T-helper 1 cell (primary cell): ENCODE measurements around the gene SEMA4B.
"Not testable (repeated sequence)": the region's sequence is repeated elsewhere in the genome, so short reads cannot be mapped to it uniquely, and the experiment has no call there.

Source experiments
- DNase-seq, 5 donors: peaks; one replicate each; pipeline ENCODE4 v3.0.0-alpha.2; 2012 to 2020
- total RNA-seq, 4 donors: gene quantifications; one replicate each; lab custom pipeline; 2026; lab: John Stamatoyannopoulos, UW

Gene SEMA4B, protein sequence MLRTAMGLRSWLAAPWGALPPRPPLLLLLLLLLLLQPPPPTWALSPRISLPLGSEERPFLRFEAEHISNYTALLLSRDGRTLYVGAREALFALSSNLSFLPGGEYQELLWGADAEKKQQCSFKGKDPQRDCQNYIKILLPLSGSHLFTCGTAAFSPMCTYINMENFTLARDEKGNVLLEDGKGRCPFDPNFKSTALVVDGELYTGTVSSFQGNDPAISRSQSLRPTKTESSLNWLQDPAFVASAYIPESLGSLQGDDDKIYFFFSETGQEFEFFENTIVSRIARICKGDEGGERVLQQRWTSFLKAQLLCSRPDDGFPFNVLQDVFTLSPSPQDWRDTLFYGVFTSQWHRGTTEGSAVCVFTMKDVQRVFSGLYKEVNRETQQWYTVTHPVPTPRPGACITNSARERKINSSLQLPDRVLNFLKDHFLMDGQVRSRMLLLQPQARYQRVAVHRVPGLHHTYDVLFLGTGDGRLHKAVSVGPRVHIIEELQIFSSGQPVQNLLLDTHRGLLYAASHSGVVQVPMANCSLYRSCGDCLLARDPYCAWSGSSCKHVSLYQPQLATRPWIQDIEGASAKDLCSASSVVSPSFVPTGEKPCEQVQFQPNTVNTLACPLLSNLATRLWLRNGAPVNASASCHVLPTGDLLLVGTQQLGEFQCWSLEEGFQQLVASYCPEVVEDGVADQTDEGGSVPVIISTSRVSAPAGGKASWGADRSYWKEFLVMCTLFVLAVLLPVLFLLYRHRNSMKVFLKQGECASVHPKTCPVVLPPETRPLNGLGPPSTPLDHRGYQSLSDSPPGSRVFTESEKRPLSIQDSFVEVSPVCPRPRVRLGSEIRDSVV
- total RNA-seq: 7.2 to 11.5 (median 8.8) reads per million in 4 donors

DNA sequence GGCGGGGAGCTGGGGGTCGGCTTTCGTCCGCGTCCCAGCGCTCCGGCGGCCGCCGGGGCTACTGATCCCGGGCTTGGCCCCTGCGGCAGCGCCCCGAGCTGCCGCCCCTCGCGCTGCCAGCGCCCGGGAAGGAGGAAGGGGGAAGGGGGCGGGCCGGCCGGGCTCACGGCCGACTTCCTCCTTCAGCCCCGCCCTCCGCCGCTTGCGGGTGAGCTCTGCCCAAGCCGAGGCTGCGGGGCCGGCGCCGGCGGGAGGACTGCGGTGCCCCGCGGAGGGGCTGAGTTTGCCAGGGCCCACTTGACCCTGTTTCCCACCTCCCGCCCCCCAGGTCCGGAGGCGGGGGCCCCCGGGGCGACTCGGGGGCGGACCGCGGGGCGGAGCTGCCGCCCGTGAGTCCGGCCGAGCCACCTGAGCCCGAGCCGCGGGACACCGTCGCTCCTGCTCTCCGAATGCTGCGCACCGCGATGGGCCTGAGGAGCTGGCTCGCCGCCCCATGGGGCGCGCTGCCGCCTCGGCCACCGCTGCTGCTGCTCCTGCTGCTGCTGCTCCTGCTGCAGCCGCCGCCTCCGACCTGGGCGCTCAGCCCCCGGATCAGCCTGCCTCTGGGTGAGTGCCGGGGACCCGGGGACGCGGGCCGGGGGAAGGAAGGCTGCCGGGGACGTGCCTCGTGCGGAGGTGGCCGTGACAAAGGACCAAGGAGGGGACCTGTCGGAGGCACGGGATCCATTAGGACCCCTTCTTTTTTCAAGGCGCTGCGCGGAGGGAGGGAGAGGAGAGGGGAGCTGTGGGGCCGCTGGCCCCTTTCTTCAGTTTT lies at the start of gene SEMA4B:
Gene SEMA4B (plus strand): TSS at position 201 of the 814 bp plus-strand sequence. CDS start 249 bp downstream, at position 450.
- DNase-seq: peak; percentile 54 to 74 (median 64)

DNA sequence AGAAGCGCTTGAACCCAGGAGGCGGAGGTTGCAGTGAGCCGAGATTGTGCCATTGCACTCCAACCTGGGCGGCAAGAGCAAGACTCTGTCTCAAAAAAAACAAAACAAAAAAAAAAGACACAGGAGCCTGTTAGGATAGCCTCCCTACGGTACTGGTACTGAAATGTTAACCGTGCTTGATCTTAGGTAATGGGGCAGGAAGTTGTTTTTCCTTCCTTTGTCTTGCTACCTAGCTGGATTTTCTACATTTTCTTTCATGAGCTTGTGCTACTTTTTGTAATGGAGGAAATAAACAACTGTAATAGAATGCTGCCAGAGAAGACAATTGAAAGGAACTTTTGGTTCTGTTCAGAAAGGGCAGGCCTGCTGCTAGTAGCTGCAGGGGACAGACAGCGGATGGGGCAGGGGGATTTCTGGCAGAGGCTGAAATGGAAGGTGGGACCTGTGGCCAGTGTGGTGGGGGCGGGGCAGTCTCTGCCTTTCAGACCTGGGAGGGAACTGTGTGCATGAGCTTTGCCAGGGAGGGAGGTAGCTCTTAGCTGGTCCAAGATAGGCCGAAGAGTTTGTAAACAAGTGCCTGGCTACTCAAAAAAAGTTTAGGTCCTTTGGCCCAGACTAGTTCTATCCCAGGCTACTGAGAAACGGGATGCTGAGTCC lies 49.0 kb upstream of the SEMA4B start:
- no peak for DNase-seq

- DNase-seq: no peak
Observed at GRCh38 chr15:90153658-90154057, 47.5 kb upstream of the SEMA4B start.

GRCh38 chr15:90154246-90154645 lies 46.9 kb upstream of the SEMA4B start:
- DNase-seq: no peak

DNA sequence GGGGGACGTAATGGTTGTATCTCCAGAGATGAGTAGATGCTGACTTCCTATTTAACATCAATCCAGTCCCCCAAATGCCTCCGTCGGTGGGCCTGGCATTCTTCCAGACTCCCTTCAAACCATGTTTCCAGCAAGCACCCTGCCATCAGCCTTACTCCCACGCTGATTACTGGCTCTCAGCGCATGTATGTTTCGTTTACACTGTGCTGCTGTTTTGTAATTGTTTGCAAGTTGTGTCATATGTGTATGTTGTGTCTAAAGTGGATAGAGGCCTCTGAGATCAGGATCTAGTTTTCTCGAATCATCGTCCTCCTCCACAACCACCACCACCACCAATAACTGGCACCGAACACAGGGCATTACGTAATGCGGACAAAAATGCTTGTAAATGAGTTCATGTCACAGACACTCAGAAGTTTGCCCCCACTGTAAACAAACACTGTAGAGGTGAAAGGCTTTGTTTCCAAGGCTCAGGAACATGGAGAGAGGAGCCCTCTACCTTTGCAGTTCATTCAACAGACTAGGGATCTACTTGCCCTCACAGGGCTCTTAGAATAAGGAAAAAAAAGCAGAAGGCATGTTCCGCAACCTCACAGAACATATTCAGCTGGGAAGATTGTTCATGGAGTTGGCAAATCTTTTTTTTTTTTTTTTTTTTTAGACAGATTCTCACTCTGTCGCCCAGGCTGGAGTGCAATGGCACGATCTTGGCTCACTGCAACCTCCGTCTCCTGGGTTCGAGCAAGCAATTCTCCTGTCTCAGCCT lies 46.1 kb upstream of the SEMA4B start:
- DNase-seq: no peak

DNA sequence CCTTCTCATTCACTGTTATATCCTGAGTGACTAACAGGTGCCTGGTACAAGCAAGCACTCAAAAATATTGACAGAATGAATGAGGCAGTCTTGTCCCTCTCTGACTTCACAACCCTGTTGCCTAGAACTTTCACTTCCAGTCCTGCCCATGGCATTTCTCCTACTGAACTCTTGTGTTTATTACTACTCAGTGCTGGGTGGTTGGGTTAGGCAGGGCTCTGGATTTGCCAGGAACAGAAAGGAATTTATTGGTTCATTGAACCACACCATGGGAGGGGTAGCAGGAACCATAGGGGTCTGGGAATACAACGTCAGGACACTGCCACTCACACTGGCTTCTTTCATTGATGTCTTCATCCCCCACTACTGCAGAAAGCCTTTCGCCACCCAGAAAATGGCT lies 41.9 kb upstream of the SEMA4B start:
- no peak for DNase-seq

DNA sequence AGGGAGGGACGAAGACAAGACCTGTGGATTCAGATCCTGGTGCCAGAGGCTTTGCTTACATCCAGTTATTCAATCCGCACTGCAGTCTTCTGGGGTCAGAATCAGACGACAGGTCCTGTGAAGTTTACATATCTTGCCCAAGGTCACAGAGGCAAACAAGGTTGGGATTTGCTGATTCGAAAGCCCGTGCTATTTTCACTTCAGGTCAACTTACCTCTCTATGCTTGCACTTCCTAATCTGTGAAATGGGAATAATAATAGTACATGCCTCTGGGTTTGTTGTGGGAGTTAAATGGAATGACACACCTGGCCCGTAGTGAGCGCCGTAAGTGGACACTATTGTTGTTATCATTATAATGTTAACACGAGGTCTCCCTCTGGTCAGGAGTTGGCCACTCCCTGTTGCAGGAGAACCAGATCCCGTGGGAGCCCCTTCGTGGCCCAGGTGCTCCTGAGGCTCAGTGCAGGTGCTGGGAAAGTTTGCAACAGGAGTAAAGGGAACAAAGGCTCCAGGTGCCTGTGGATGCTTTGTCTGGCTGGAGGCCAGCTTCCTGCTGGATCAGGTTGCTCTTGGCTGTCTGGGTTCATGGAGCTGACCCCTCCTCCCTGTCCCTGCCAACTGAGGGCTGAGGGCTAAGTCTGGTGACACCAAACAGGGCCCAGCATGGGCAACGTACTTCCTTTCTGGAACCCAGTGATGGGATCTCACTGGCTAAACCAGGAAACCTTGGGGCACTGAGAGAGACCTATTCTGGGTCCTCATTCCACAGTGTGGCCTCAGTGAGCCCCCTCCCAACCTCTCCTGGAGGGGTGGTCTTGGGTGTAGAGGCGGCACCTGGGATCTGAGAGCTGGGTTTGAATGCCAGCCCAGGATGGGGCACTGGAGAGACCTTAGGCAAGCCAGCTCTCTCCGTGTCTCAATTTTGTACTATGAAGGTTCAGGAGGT lies 40.1 kb upstream of the SEMA4B start:
- DNase-seq: no peak

DNA sequence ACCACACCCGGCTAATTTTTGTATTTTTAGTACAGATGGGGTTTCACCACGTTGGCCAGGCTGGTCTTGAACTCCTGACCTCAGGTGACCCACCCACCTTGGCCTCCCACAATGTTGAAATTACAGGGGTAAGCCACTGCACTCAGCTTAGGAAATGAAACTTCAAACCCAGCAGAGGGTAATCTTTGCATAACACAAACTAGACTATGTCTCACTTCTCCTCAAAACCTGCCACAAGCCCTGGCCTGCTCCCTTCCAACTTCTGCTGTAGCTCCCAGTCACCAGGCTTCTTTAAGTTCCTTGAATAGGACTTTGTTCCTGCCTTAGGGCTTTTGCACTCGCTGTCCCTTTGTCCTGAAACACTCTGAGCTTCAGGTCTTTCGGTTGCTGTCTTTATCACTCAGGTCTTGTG lies 39.2 kb upstream of the SEMA4B start:
- no peak for DNase-seq

- no peak for DNase-seq
Observed at GRCh38 chr15:90162956-90163355, 38.2 kb upstream of the SEMA4B start.

DNA sequence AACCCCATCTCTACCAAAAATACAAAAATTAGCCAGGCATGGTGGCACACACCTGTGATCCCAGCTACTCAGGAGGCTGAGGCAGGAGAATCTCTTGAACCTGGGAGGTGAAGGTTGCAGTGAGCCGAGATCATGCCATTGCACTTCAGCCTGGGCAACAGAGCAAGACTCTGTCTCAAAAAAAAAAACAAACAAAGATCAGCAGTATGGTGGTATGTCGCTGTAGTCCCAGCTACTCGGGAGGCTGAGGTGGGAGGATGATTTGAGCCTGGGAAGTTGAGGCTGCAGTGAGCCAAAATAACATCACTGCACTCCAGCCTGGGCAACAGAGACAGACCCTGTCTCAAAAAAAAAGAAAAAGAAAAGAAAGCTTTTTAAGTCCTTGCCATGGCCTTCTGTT lies 36.9 kb upstream of the SEMA4B start:
- not testable (repeated sequence) for DNase-seq

DNA sequence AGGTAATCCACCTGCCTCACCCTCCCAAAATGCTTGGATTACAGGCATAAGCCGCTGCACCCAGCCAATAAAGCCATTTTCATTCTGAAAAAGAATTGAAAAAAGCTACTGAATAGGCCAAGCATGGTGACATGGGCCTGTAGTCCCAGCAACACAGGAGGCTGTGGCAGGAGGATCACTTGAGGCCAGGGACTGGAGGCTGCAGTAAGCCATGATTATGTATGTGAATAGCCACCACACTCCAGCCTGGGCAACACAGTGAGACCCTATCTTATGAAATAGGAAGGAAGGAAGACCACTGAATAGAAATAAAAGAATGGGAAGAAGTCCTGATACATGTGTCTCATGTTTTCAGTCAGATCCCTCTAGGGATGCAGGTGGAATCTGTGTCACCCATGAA lies 36.0 kb upstream of the SEMA4B start:
- no peak for DNase-seq

DNA sequence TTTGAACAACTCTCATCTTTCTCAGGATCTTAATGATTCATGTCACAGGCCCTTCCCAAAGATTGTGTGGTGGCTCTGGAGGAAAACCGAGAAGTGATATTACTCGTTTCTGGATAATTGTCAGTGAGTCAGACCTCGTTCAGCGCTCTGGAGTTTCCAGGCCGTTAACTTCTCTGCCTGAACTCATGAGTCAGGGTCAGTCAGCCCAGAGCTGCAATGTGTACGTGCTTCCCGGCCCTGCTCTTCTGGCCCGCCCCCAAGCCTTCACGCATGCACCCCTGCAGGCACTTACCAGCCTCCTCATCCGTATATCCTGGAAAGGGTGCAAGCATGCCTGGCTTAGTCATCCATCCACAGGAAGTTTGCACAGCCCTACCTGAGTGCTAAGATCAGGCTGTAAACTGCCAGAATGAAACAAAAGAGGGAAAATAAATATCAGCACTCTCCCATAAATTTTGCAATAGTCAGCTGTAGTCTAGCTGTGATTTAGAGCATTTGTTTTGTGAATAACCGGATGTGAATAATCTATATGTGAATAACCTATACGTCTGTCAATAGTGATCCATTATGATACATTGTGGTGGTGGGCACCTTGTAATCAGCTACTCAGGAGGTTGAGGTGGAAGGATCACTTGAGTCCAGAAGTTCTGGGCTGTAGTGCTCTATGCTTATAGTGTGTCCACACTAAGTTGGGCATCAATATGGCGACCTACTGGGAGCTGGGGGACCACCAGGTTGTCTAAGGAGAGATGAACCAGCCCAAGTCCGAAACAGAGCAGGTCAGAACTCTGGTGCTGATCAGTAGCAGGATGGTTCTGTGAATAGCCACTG lies 35.3 kb upstream of the SEMA4B start:
- DNase-seq: peak in 1 of 5 donors; percentile 16

DNA sequence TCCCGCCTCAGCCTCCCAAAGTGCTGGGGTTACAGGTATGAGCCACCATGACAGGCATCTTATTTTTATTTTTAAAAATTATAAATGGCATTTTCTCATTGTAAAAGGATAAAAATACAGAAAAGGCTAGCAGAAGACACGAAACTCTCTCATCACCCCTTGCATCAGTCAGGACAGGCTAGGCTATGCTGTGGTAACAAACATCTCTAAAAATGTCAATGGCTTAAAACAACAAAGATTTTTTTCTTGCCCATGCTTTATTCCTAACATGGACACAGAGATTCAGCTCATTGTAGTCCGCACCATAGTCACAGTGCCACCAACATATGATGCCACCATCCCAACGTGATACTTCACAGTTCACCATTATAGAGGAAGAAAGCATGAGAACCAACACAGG lies 34.0 kb upstream of the SEMA4B start:
- no peak for DNase-seq

GRCh38 chr15:90171623-90172022 lies 29.5 kb upstream of the SEMA4B start:
- no peak for DNase-seq

- no peak for DNase-seq
Observed at GRCh38 chr15:90173372-90173771, 27.8 kb upstream of the SEMA4B start.

DNA sequence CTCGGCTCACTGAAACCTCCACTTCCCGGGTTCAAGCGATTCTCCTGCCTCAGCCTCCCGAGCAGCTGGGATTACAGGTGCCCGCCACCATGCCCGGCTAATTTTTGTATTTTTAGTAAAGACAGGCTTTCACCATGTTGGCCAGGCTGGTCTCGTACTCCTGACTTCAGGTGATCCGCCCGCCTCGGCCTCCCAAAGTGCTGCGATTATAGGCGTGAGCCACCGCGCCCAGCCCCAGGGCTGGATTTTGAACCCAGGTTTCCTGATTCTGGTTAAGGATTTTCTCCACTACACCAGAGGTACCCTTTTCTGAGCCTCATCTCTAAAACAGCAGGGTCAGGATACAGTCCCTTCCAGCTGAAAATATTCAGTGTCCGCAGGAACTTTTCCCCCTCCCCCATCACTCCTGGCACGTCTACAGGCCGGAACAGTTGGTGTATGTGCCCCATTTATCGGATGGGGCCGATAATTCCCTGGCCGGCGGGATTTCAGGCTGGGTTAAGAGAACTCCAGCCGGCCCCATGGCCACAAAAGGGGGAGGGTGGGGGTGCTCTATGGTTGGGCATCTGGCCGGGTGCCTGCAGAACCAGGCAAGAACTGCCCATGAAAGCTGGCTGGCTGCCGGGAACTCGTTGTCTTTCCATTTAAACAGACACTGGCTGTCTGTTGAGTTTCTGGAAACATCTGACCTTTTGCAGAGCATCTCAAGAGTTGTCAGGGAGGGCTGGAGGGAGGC lies 26.8 kb upstream of the SEMA4B start:
- no peak for DNase-seq

- DNase-seq: no peak
Observed at GRCh38 chr15:90177012-90177411, 24.1 kb upstream of the SEMA4B start.
